Ramos (cell line): ENCODE measurements around the gene SSR3.

Experiments
- in situ Hi-C: fragments of 300-500 bp; cut with MboI; formaldehyde crosslinking; loops from one replicate; pipeline ENCODE4 v1.14.3; 2022; ENCODE audit warnings: low sequenced_read_pairs; ENCODE audit not compliant: unreplicated experiment

Gene SSR3

GRCh38 chr3:156542101-156543042, 12.5 kb downstream of the SSR3 start:
- in situ Hi-C loops: no loop called here

- in situ Hi-C loops: no loop called here
Observed at GRCh38 chr3:156539802-156540201, 15.1 kb downstream of the SSR3 start.

GRCh38 chr3:156539051-156539450, 15.9 kb downstream of the SSR3 start:
- in situ Hi-C loops: no loop called here

GRCh38 chr3:156536524-156537316, 18.2 kb downstream of the SSR3 start:
- in situ Hi-C loops: no loop called here

- in situ Hi-C loops: no loop called here
Observed at GRCh38 chr3:156535798-156536197, 19.1 kb downstream of the SSR3 start.

- in situ Hi-C loops: no loop called here
Observed at GRCh38 chr3:156535162-156535627, 19.7 kb downstream of the SSR3 start.

GRCh38 chr3:156533205-156533604, 21.7 kb downstream of the SSR3 start:
- in situ Hi-C loops: no loop called here

- in situ Hi-C loops: no loop called here
Observed at GRCh38 chr3:156532730-156533129, 22.2 kb downstream of the SSR3 start.

- in situ Hi-C loops: no loop called here
Observed at GRCh38 chr3:156530980-156531379, 23.9 kb downstream of the SSR3 start.

- in situ Hi-C loops: no loop called here
Observed at GRCh38 chr3:156527060-156527459, 27.9 kb downstream of the SSR3 start.

- in situ Hi-C loops: no loop called here
Observed at GRCh38 chr3:156525808-156526207, 29.1 kb downstream of the SSR3 start.

- in situ Hi-C loops: no loop called here
Observed at GRCh38 chr3:156522673-156523072, 32.2 kb downstream of the SSR3 start.

GRCh38 chr3:156519758-156520162, 35.2 kb downstream of the SSR3 start:
- in situ Hi-C loops: no loop called here

GRCh38 chr3:156518726-156519125, 36.2 kb downstream of the SSR3 start:
- in situ Hi-C loops: no loop called here

GRCh38 chr3:156516961-156517360, 38.0 kb downstream of the SSR3 start:
- in situ Hi-C loops: no loop called here

- in situ Hi-C loops: no loop called here
Observed at GRCh38 chr3:156516284-156516683, 38.6 kb downstream of the SSR3 start.

- in situ Hi-C loops: no loop called here
Observed at GRCh38 chr3:156513619-156514018, 41.3 kb downstream of the SSR3 start.

- in situ Hi-C loops: no loop called here
Observed at GRCh38 chr3:156511987-156512677, 42.8 kb downstream of the SSR3 start.

- in situ Hi-C loops: loop anchor here (10.0 kb wide), 1 partner anchor 365 kb away; no protein-coding TSS in a partner anchor
Observed at GRCh38 chr3:156509189-156510174, 45.4 kb downstream of the SSR3 start.
